GM12891 (cell line): ENCODE data around the gene HDAC4.

Experiments
- POLR2A ChIP-seq: IDR thresholded peaks from 2 replicates; pipeline ENCODE4 v1.6.1; 2011; ENCODE audit warnings: low read depth, low read length, control low read depth
- POLR2AphosphoS5 ChIP-seq: IDR thresholded peaks from 2 replicates; pipeline ENCODE4 v1.6.1; 2011; ENCODE audit warnings: low read depth, low read length, control low read depth
- TAF1 ChIP-seq: IDR thresholded peaks from 2 replicates; pipeline ENCODE4 v1.6.1; 2011; ENCODE audit warnings: low read depth, low read length, control low read depth

DNA sequence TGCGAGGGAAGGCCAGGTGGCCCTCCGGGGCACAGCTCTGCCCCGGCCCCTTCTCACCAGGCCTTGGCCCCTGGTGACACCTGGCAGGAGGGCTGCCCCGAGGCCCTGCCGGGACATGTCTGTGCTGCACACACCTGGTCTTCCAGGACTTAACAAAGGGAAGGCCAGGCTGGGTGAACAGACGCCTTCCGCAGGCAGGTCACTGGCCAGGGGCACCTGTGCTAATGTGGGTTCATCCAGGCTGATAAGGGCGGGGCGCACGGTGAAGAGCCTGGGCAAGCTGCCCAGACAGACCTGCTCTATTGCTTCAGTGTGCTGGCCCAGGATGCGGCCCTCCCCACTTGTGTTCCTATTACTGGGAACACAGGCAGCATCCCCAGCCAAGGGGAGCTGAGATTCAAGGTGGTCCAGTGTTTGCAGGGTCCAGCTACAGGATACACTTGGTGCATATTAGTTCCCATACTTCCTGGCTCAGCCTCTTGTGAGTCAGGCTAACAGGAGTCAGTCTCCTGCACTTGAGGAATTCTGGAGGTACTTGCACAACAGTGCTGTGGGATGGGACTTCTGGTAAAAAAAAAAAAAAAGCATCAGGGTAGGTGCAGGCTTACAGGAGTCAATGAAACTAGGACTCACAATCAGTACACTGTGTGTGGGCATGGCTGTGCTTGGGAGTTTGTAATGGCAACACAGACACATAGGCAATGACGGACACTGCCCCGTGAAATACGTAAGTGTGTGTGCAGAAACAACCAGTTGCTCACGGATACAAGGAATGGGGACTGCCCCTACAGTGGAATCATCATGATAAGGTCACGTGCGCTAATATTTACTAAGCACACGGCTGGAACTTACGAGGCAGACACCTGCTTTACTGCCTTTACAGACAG lies 291.5 kb downstream of the HDAC4 start:
- TF ChIP-seq POLR2AphosphoS5 (no peak), TAF1 (no peak), POLR2A (no peak)
